Measurements from ENCODE around the gene TMEM253. TPM values are rescaled to one million over a fixed set of nuclear protein-coding genes. Genes with fewer than 3 reads are reported as not detected.

The TMEM253 gene
- 1 to 10 TPM in 1 of 7 donors, under 1 TPM in 1, not detected in 5; 0.57 to 1.5 TPM for total RNA-seq
- polyA plus RNA-seq = under 1 TPM; 0.11 to 0.29 (median 0.15) TPM
- long read RNA-seq, donor 1 = 0 reads
- long read RNA-seq, donor 2 = 0 reads

DNA sequence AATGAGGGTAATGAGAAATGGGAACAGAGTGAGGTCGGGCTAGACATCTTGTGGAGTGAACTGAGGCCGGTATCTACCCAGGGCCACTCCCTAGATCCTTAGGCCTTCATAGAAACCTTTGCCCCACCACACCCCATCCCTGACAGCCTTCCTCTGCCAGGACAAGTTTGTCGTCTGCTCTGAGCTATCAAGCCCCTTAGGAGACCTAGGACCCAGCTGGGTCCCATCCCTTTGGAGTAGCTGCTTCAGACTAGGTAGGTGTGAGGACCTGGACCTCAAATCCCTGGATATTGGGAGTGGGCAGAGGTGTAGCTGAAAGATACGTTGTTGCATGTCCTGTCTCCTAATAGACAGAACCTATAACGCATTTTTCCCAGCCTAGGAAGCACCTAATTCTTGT lies at the start of gene TMEM253:
TMEM253 (plus strand) TSS at position 136 of the 400 bp plus-strand sequence. CDS start 278 bp downstream, outside the sequence.
- H3K4me3 ChIP-seq = no peak within 1 kb of the TSS
- peak within 1 kb of the TSS in 1 of 8 donors; percentile 86 for H3K27ac ChIP-seq
- intact Hi-C loops (cut with DNase I; ENCODE audit: low total_unique reads) = no loop called here
- DNase-seq = no peak
- WGBS, 5 donors = 79 to 92% (median 87%) methylated on average over 5 of the region's 5 CpGs
- peaks cover 25 to 70% (median 46%) of the 10 kb centered on the region in 6 donors for H3K4me1 ChIP-seq
- H3K36me3 ChIP-seq = no peaks in the 10 kb centered on the region
- TF ChIP-seq, protein P1, sequence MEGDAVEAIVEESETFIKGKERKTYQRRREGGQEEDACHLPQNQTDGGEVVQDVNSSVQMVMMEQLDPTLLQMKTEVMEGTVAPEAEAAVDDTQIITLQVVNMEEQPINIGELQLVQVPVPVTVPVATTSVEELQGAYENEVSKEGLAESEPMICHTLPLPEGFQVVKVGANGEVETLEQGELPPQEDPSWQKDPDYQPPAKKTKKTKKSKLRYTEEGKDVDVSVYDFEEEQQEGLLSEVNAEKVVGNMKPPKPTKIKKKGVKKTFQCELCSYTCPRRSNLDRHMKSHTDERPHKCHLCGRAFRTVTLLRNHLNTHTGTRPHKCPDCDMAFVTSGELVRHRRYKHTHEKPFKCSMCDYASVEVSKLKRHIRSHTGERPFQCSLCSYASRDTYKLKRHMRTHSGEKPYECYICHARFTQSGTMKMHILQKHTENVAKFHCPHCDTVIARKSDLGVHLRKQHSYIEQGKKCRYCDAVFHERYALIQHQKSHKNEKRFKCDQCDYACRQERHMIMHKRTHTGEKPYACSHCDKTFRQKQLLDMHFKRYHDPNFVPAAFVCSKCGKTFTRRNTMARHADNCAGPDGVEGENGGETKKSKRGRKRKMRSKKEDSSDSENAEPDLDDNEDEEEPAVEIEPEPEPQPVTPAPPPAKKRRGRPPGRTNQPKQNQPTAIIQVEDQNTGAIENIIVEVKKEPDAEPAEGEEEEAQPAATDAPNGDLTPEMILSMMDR (IDR thresholded peaks at IDR 0.05 in 8 of 11, conservative IDR thresholded peaks at IDR 0.05 in 3 of 11) = no peak
- TF ChIP-seq POLR2AphosphoS5 (IDR thresholded peaks at IDR 0.05) (no peak), POLR2A (IDR thresholded peaks at IDR 0.05) (no peak)
- H3K9me3 ChIP-seq = no peaks in the 10 kb centered on the region
- peaks cover 0 to 21% (median 0%) of the 10 kb centered on the region in 7 donors for H3K27me3 ChIP-seq (replicated peaks in 1 of 7)

DNA sequence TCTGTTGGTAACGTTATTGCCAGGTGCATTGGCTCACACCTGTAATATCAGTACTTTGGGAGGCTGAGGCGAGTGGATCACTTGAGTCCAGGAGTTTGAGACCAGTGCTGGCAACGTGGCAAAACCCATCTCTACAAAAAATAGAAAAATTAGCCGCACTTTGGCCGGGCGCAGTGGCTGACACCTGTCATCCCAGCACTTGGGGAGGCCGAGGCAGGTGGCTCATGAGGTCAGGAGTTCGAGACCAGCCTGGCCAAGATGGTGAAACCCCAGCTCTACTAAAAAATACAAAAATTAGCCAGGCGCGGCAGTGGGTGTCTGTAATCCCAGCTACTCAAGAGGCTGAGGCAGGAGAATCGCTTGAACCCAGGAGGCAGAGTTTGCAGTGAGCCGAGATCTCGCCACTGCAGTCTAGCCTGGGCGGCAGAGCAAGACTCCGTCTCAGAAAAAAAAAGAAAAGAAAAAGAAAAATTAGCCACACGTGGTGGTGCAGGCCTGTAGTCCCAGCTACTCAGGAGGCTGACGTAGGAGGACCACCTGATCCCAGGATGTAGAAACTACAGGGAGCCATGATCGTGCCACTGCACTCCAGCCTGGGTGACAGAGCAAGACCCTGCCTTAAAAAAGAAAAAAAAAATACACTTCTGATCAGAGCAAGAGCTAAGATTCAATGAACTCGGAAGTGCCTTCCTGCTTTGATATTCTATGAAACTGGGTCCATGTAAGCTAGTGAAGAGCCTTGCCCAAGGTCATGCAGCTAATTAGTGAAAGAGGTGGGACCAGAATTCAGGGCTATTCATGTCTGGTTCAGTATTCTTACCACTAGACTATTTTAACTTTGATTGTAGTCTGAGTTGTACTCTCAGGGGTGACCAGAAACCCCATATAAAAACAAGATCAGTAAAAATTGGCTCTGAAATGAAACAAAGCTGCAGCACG lies 47.4 kb upstream of the TMEM253 start:
- Histone ChIP-seq H3K4me3 (no peak overlapping the region), H3K27me3 (replicated peaks in 1 of 7) (peaks cover 0 to 6% (median 0%) of the 10 kb centered on the region in 7 donors), H3K9me3 (no peaks in the 10 kb centered on the region), H3K36me3 (no peaks in the 10 kb centered on the region), H3K27ac (peak overlapping the region in 5 of 8 donors; percentile 35 to 67 (median 42)), H3K4me1 (peaks cover 0 to 48% (median 22%) of the 10 kb centered on the region in 6 donors)
- intact Hi-C loops (cut with DNase I; ENCODE audit: low total_unique reads) = no loop called here
- DNase-seq = no peak
- no peak for TF ChIP-seq POLR2AphosphoS5 (IDR thresholded peaks at IDR 0.05)
- TF ChIP-seq, protein P1 (IDR thresholded peaks at IDR 0.05 in 8 of 11, conservative IDR thresholded peaks at IDR 0.05 in 3 of 11) = no peak
- no peak for TF ChIP-seq POLR2A (IDR thresholded peaks at IDR 0.05)
- WGBS, 5 donors = 81 to 90% (median 87%) methylated on average over 20 of the region's 20 CpGs

DNA sequence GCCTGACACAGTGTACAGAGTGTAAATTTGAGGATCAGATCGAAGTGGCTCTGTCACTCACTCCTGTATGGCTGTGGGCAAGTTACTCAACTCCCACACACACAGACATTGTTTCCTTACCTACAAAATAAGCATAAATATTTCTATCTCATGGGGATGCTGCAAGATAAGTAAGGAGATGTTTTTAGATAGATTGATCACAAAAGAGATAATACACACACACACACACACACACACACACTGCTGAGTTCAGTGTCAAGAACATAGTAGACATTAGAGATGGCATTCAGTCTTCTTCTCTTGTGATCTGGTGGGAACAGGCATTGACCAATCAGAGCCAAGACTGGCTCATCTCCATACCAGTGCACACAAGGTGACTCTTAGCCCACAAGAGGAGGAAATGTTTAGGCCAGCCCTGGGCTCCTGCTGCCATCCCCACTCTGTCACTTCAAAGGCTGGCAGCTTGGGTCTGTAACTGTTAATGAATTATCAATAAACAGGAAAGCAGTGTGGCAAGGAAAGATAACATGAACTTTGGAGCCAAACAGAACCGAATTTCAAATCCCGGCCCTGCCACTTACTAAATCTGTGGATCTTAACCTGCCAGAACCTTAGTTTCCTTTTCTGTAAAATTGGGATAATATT lies 46.6 kb upstream of the TMEM253 start:
- Histone ChIP-seq H3K27ac (peak overlapping the region in 6 of 8 donors; percentile 33 to 67 (median 42)), H3K4me1 (peaks cover 0 to 46% (median 22%) of the 10 kb centered on the region in 6 donors), H3K9me3 (no peaks in the 10 kb centered on the region), H3K4me3 (no peak overlapping the region), H3K27me3 (replicated peaks in 1 of 7) (peaks cover 0 to 6% (median 0%) of the 10 kb centered on the region in 7 donors), H3K36me3 (no peaks in the 10 kb centered on the region)
- no peak for DNase-seq
- TF ChIP-seq POLR2AphosphoS5 (IDR thresholded peaks at IDR 0.05) = no peak
- TF ChIP-seq POLR2A (IDR thresholded peaks at IDR 0.05) = no peak
- TF ChIP-seq, protein P1 (IDR thresholded peaks at IDR 0.05 in 8 of 11, conservative IDR thresholded peaks at IDR 0.05 in 3 of 11) = no peak
- intact Hi-C loops (cut with DNase I; ENCODE audit: low total_unique reads) = no loop called here
- 50 to 78% (median 69%) methylated on average over 3 of the region's 3 CpGs for WGBS, 5 donors

Data from spleen (tissue), 13 donors.